Peyer's patch (tissue), 4 donors: ENCODE data around the gene CDH2. TPM values are rescaled to one million over a fixed set of nuclear protein-coding genes. Genes with fewer than 3 reads are reported as not detected.

ENCODE experiments used
- DNase-seq, 3 donors: peaks; one replicate each; pipeline ENCODE4 v3.0.0-alpha.2; 2017 to 2019
- H3K27ac ChIP-seq, 4 donors: fragments of 200-600 bp; sonication (generic); one replicate each; pipeline ENCODE4 v1.5.1; 2016 to 2019
- H3K27me3 ChIP-seq, 2 donors: fragments of 200-600 bp; sonication (generic); one replicate each; pipeline ENCODE4 v1.5.1; 2019
- H3K36me3 ChIP-seq, 3 donors: fragments of 200-600 bp; sonication (generic); one replicate each; pipeline ENCODE4 v1.5.1; 2016 to 2019
- H3K4me1 ChIP-seq, 4 donors: fragments of 200-600 bp; sonication (generic); one replicate each; pipeline ENCODE4 v1.5.1; 2016 to 2019
- H3K4me3 ChIP-seq, 4 donors: fragments of 200-600 bp; sonication (generic); 1 replicate in 3 of 4; 2 replicates in 1 of 4; pipeline ENCODE4 v1.5.1; 2016 to 2019; ENCODE audit warnings: mild to moderate bottlenecking in 1 of 4
- H3K9me3 ChIP-seq, 4 donors: fragments of 200-600 bp; sonication (generic); one replicate each; pipeline ENCODE4 v1.5.1; 2016 to 2019; ENCODE audit warnings: mild to moderate bottlenecking in 1 of 4
- CTCF ChIP-seq, 6 experiments: fragments of 450-650 bp in 4 of 6; fragments of 200-600 bp in 2 of 6; sonication (generic) in 1 of 6; IDR thresholded peaks; one replicate each; pipeline ENCODE4 v1.5.1; 2017 to 2019; ENCODE audit warnings: antibody characterized with exemption in 6 of 6, mild to moderate bottlenecking in 3 of 6, moderate library complexity in 1 of 6
- POLR2A ChIP-seq, 2 donors: fragments of 450-650 bp; IDR thresholded peaks; one replicate each; pipeline ENCODE4 v1.5.1; 2017; ENCODE audit warnings: antibody characterized with exemption in 2 of 2, mild to moderate bottlenecking in 2 of 2, moderate library complexity in 2 of 2
- total RNA-seq, 4 donors: library from RNA; depleted of rRNA; stranded (reverse); fragments of >200 nt; gene quantifications; one replicate each; pipeline ENCODE4 v1.1.0, GENCODE V29; 2016

CDH2 gene
- total RNA-seq, 4 donors from 2014 or later: 0.66 to 1.3 TPM; not detected in 2

GRCh38 chr18:28164771-28165483 is 12.0 kb downstream of the CDH2 start:
- Histone ChIP-seq H3K4me3 (no peak overlapping the region), H3K36me3 (no peaks in the 10 kb centered on the region), H3K4me1 (no peaks in the 10 kb centered on the region), H3K9me3 (no peaks in the 10 kb centered on the region), H3K27me3 (no peaks in the 10 kb centered on the region), H3K27ac (no peak overlapping the region)
- DNase-seq: no peak
- TF ChIP-seq CTCF (IDR thresholded peaks at IDR 0.05) (no peak), POLR2A (IDR thresholded peaks at IDR 0.05) (no peak)

- Histone ChIP-seq H3K9me3 (no peaks in the 10 kb centered on the region), H3K36me3 (no peaks in the 10 kb centered on the region), H3K27me3 (no peaks in the 10 kb centered on the region), H3K4me3 (no peak overlapping the region), H3K27ac (no peak overlapping the region), H3K4me1 (no peaks in the 10 kb centered on the region)
- no peak for DNase-seq
- TF ChIP-seq CTCF (IDR thresholded peaks at IDR 0.05) (no peak), POLR2A (IDR thresholded peaks at IDR 0.05) (no peak)
Measured at GRCh38 chr18:28163201-28163775, 13.6 kb downstream of the CDH2 start.

GRCh38 chr18:28161608-28162599 is 15.0 kb downstream of the CDH2 start:
- Histone ChIP-seq H3K4me1 (no peaks in the 10 kb centered on the region), H3K27ac (no peak overlapping the region), H3K4me3 (no peak overlapping the region), H3K36me3 (no peaks in the 10 kb centered on the region), H3K9me3 (no peaks in the 10 kb centered on the region), H3K27me3 (no peaks in the 10 kb centered on the region)
- TF ChIP-seq CTCF (IDR thresholded peaks at IDR 0.05) (no peak), POLR2A (IDR thresholded peaks at IDR 0.05) (no peak)
- DNase-seq: no peak

DNA sequence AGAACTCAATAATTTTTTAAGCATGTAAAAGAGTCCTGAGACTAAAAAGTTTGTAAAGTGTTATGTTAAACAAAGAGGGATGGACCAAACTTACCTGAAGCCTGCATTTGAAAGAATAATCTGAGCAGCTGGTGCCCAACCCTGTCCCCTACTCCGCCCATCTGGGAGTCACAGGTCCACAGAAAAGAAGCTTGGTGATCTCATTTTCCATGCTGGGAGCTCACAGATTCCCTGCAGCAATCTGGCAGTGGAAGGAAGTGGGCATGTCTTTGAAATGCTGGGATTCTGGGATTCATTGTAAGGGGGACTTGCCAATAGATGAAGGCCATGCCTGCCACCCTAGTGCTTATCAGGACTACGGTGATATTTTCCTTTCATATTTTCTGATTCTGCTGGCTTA is 17.9 kb downstream of the CDH2 start:
- no peak for DNase-seq
- no peaks in the 10 kb centered on the region for H3K36me3 ChIP-seq
- H3K27me3 ChIP-seq: no peaks in the 10 kb centered on the region
- no peak overlapping the region for H3K4me3 ChIP-seq
- H3K27ac ChIP-seq: no peak overlapping the region
- no peaks in the 10 kb centered on the region for H3K9me3 ChIP-seq
- no peak for TF ChIP-seq POLR2A (IDR thresholded peaks at IDR 0.05)
- TF ChIP-seq CTCF (IDR thresholded peaks at IDR 0.05): no peak
- H3K4me1 ChIP-seq: no peaks in the 10 kb centered on the region

DNA sequence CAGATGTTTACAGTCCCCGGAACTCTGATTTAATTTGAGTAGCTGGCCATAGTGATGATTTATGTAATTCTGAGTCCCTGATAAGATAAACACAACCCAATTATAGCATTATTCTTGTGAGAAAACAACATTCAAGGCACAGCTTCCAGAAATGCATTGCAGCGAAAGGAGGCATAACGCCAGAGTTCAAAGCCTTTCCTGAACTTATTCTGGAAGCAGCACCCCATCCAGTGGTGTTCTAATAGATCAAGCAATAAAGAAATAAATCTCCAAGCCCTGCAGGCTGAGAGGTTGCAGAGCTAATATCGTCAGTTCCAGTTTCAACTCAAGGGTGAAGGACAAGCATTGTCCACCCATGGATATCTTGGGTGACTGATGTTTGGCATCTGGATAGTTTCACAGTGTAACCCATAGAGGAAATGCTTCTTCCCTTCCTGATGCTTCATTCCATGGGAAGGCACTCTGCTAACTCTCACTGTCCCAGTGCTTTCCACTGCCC is 18.8 kb downstream of the CDH2 start:
- TF ChIP-seq CTCF (IDR thresholded peaks at IDR 0.05) (no peak), POLR2A (IDR thresholded peaks at IDR 0.05) (no peak)
- Histone ChIP-seq H3K27me3 (no peaks in the 10 kb centered on the region), H3K36me3 (no peaks in the 10 kb centered on the region), H3K4me3 (no peak overlapping the region), H3K27ac (no peak overlapping the region), H3K9me3 (no peaks in the 10 kb centered on the region), H3K4me1 (no peaks in the 10 kb centered on the region)
- DNase-seq: no peak
